ENCODE results near the gene HPD.

Gene HPD

DNA sequence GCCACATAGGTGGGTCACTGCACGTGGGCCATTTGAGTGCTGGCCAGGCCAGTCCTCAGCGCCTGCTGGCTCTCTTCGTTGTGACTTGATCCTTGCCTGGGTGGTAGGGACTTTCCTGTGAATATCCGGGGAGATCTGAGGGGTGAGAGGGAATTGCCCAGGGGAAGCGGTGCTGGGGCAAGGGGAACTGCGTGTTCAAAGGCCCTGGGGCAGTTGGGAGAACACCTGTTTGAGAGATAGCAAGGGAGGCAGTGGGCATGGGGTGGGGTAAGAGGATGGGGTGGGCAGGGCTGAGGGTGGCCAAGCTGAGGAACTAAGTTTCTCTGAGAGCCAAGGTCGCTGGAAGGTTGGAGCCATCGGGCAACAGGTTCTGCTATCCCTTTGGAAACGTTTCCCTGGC is 29.8 kb downstream of the HPD start:
- no peak for TF ChIP-seq CTCF (IDR thresholded peaks at IDR 0.05; ENCODE audit: low read depth, low read length, missing control alignments)
- no peak for DNase-seq (ENCODE audit: low read depth)
- H3K4me3 ChIP-seq (ENCODE audit: low read depth, low read length) = no peak overlapping the region
- in situ Hi-C loops (cut with HindIII; ENCODE audit: low sequenced_read_pairs) = no loop called here

DNA sequence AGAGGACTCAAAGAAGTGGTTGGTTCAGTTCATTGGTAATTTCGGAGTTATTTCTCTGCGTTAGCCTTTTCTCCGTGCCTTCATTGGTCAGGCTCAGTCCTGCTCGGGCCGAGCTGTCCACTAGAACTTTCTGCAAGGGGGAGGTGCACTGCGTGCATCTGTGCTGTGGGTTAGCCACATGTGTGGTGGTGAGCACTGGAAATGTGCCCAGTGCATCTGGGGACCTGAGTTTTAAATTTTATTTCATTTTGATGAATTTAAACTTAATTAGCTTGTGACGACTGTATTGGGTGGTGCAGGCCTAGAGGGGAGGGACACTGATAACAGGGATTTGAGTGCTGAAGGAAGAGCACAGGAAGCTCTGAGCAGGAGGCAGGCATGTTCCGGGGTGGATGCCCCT is 30.4 kb downstream of the HPD start:
- DNase-seq (ENCODE audit: low read depth) = no peak
- in situ Hi-C loops (cut with HindIII; ENCODE audit: low sequenced_read_pairs) = no loop called here
- H3K4me3 ChIP-seq (ENCODE audit: low read depth, low read length) = no peak overlapping the region
- no peak for TF ChIP-seq CTCF (IDR thresholded peaks at IDR 0.05; ENCODE audit: low read depth, low read length, missing control alignments)

DNA sequence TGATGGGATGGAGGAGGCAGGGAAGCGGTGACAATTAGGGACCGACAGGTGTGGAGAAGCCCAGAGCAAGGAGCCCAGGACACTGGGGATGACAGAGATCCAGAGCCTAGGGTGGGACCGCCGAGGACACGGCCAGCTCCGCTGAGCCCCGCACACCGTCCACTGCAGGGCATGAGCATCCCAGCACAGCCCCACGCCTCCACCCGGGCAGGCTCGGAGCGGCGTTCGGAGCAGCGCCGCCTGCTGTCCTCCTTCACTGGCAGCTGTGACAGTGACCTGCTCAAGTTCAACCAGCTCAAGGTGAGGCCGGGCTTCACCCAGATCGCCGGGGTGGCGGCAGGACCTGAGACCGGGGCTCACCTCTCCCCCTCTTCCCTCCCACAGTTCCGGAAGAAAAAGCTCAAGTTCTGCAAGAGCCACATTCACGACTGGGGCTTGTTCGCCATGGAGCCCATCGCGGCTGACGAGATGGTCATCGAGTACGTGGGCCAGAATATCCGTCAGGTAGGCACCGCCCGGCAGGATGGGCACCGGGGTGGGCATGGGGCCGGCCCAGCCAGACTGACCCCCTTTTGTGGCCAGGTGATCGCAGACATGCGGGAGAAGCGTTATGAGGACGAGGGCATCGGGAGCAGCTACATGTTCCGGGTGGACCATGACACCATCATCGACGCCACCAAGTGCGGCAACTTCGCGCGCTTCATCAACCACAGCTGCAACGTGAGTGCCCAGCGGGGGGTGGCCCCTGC is 31.1 kb downstream of the HPD start:
- no peak overlapping the region for H3K4me3 ChIP-seq (ENCODE audit: low read depth, low read length)
- no peak for TF ChIP-seq CTCF (IDR thresholded peaks at IDR 0.05; ENCODE audit: low read depth, low read length, missing control alignments)
- in situ Hi-C loops (cut with HindIII; ENCODE audit: low sequenced_read_pairs) = no loop called here
- no peak for DNase-seq (ENCODE audit: low read depth)

- TF ChIP-seq CTCF (IDR thresholded peaks at IDR 0.05; ENCODE audit: low read depth, low read length, missing control alignments) = no peak
- in situ Hi-C loops (cut with HindIII; ENCODE audit: low sequenced_read_pairs) = no loop called here
- no peak for DNase-seq (ENCODE audit: low read depth)
- no peak overlapping the region for H3K4me3 ChIP-seq (ENCODE audit: low read depth, low read length)
Observed at GRCh38 chr12:121826318-121827150, 32.1 kb downstream of the HPD start.

DNA sequence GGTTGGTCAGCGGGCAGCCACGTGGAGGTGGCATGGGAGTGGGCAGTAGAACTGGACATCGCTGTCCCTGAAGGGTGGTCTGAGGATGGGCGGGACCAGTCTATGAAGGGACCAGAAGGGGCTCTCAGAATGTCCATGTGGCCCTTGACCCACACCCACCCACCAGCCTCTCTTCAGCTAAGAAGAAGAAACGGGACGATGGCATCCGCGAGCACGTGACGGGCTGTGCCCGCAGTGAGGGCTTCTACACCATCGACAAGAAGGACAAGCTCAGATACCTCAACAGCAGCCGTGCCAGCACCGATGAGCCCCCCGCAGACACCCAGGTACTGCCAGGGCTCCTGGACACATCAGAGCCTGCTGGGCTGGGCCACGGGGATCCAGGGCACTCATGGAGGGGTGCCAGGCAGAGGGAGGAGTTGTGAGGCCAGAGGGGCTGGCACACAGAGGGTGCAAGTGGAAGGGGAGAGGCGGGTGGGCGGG is 33.6 kb downstream of the HPD start:
- no peak for DNase-seq (ENCODE audit: low read depth)
- no peak for TF ChIP-seq CTCF (IDR thresholded peaks at IDR 0.05; ENCODE audit: low read depth, low read length, missing control alignments)
- in situ Hi-C loops (cut with HindIII; ENCODE audit: low sequenced_read_pairs) = no loop called here
- no peak overlapping the region for H3K4me3 ChIP-seq (ENCODE audit: low read depth, low read length)

DNA sequence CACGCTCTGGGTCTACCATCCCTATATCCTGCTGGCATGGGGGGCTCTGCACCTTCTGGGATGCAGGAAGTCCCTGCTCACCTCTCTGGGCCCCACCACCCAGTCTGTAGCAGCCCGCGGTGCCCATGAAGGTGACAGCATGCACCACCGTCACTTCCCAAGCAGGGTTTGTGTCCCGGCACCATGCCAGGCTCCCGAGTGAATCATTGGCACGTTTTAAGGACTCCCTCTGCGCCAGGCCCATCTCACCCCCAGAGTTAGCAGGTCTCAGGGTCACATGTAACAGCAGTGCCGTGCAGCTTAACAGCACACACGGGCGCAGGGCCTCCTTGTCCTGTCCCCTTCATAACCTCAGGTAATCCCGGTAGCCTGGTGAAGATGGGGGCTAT is 34.9 kb downstream of the HPD start:
- no peak overlapping the region for H3K4me3 ChIP-seq (ENCODE audit: low read depth, low read length)
- in situ Hi-C loops (cut with HindIII; ENCODE audit: low sequenced_read_pairs) = no loop called here
- no peak for TF ChIP-seq CTCF (IDR thresholded peaks at IDR 0.05; ENCODE audit: low read depth, low read length, missing control alignments)
- no peak for DNase-seq (ENCODE audit: low read depth)

All from astrocyte of the cerebellum (primary cell).